Neural cell (in vitro differentiated cells): Measurements from ENCODE around the gene FNDC7.

Source experiments
- CTCF ChIP-seq: fragments of 450-650 bp; IDR thresholded peaks from 2 replicates; pipeline ENCODE4 v1.5.1; 2014; ENCODE audit warnings: antibody characterized with exemption, mild to moderate bottlenecking, moderate library complexity; ENCODE audit not compliant: poor library complexity, severe bottlenecking
- POLR2AphosphoS5 ChIP-seq: IDR thresholded peaks from 2 replicates; pipeline ENCODE4 v1.6.1; 2012
- RAD21 ChIP-seq: fragments of 450-650 bp; conservative IDR thresholded peaks from 2 replicates; pipeline ENCODE4 v1.6.1; 2014; ENCODE audit warnings: antibody characterized with exemption, mild to moderate bottlenecking, moderate library complexity
- TAF1 ChIP-seq: IDR thresholded peaks from 2 replicates; pipeline ENCODE4 v1.6.1; 2012; ENCODE audit warnings: low read depth

DNA sequence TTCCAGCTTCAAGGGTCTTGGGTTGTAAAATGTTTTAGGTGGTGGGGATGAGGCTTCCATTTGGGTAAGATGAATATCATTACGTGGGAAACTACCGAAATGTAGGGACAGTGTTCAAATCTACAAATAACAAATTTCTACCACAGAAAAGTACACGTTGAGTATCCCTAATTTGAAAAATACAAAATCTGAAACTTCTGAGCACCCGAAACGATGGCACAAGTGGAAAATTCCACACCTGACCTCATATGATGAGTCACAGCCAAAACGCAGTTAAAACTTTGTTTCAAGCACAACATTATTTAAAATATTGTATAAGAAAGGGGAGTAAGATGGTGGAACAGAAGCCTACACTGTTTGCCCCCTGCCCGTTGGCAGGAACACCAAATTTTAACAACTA, 43.0 kb upstream of the FNDC7 start:
- TF ChIP-seq CTCF (no peak), TAF1 (no peak), POLR2AphosphoS5 (no peak), RAD21 (no peak)
